GM12892 (cell line): ENCODE data around the gene FRMD3.

Experiments
- POLR2A ChIP-seq: IDR thresholded peaks from 2 replicates; pipeline ENCODE4 v1.6.1; 2011; ENCODE audit warnings: low read depth, low read length, control low read depth
- POLR2AphosphoS5 ChIP-seq: IDR thresholded peaks from 2 replicates; pipeline ENCODE4 v1.6.1; 2011; ENCODE audit warnings: low read depth, low read length, control low read depth
- TAF1 ChIP-seq: IDR thresholded peaks from 2 replicates; pipeline ENCODE4 v1.6.1; 2011; ENCODE audit warnings: low read depth, mild to moderate bottlenecking, control low read depth, low read length, borderline replicate concordance

GRCh38 chr9:83410701-83411100 is 127.5 kb downstream of the FRMD3 start:
- TF ChIP-seq POLR2A (no peak), POLR2AphosphoS5 (no peak), TAF1 (no peak)
